Posterior cingulate gyrus (tissue), 11 donors: ENCODE data around the gene FKBP11.
"Not testable (repeated sequence)": the region's sequence is repeated elsewhere in the genome, so short reads cannot be mapped to it uniquely, and the experiment has no call there.

ENCODE experiments used
- DNase-seq, 10 donors: peaks; one replicate each; pipeline versions ENCODE4 v3.0.0 to v3.0.0-alpha.2; 2020 to 2021; ENCODE audit warnings: mixed read lengths in 3 of 10
- intact Hi-C: fragments of 100-400 bp; cut with DNase I; formaldehyde crosslinking; loops from one replicate; pipeline ENCODE4 v1.15.1; 2023

FKBP11 gene

DNA sequence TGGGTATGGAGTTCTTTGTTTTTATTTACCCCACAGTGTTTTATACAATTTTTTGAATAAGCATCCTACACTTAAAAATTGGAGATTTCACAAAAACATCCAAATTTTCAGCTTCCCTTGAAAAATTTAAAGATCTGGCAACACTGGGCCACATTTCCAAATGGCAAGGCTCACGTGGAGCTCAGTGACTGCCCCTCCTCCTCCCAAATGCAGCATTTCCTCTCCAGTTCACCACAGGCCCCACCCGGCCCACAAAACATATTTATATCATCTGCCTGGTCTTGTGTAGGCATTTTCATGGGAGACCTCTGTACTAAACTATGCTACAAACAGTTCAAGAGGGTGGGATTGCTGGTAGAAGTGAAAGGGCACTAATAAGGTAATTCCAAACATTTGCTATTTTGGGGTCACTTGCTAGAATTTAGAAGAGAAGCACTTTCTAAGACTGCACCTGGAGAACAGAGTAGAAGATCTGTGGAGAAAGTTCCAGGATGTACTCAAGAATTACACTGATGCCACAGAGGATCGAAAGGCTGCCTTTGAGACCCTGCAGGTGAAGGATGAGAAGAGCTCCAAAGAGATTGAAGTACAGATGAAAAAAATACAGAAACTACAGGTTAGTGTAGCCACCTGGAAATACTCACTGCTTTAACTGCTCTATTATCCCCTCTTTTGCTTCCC, 7.3 kb downstream of the FKBP11 start:
- intact Hi-C loops = no loop called here
- no peak for DNase-seq

DNA sequence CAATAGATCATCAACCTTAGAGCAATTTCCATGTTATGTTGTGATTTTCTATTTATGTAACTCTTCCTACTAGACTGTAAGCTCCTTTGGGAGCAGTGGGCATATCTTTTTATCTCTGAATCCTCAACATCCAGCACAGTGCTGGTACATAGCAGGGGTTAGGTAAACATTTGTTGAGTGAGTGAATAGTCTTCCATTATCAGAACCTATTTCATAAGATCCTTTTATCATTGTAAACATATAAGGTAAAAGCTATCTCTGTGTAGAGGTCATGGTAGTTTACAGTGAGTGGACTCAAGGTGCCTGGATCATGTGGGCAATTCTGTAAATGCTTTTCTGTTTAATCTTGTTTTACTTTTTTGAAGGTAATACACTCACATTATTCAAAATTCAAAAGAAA, 15.1 kb downstream of the FKBP11 start:
- intact Hi-C loops = no loop called here
- DNase-seq = no peak

DNA sequence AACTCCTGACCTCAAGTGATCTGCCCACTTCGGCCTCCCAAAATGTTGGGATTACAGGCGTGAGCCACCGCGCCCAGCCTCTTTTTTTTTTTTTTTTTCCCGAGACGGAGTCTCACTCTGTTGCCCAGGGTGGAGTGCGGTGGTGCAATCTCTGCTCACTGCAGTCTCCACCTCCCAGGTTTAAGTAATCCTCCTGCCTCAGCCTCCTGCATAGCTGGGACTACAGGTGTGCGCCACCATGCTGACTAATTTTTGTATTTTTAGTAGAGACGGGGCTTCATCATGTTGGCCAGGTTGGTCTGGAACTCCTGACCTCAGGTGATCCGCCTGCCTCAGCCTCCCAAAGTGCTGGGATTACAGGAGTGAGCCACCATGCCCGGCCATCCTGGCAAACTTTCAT, 15.6 kb downstream of the FKBP11 start:
- DNase-seq, intact Hi-C loops: not testable (repeated sequence)

DNA sequence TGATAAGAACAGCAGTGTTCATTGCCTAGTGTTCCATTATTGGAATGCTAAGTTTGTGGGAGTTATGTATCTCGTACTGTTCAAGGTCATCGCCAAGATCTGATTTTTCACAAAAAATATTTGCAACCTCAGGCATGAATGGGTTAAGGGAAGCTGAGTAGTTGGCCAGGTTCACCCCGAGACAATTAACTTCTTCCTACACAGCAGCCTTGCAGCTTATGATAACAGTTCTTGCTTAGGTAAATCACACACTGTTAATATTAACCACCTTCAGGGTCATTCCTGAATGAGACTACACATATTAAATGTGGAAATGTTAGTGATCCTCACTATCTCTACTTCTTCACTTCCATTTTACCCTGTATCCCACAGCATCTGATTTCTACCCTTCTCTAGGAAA, 18.0 kb downstream of the FKBP11 start:
- no peak for DNase-seq
- intact Hi-C loops = no loop called here

DNA sequence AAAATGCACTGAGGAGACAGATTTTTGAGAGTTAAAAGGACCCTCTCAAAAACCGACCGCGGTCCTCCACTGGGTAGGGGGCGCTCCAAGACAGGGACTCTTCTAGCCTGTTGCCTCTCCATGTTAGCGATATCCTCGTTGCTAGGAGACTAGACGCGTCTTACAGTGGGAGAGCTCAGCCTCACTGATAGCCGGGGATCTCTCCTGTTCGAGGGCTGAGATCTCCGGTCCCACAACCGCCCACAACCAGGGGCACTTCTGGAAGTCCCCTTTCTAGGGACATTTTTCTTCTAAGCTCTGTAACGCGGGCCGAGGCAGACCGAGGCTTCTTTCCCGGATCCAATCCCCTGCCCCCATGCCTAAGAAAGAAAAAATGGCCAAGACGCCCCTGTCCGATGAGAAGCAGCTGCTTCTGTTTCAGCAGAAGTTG, 21.3 kb downstream of the FKBP11 start:
- peak; percentile 54 to 92 (median 77) for DNase-seq
- intact Hi-C loops = no loop called here

DNA sequence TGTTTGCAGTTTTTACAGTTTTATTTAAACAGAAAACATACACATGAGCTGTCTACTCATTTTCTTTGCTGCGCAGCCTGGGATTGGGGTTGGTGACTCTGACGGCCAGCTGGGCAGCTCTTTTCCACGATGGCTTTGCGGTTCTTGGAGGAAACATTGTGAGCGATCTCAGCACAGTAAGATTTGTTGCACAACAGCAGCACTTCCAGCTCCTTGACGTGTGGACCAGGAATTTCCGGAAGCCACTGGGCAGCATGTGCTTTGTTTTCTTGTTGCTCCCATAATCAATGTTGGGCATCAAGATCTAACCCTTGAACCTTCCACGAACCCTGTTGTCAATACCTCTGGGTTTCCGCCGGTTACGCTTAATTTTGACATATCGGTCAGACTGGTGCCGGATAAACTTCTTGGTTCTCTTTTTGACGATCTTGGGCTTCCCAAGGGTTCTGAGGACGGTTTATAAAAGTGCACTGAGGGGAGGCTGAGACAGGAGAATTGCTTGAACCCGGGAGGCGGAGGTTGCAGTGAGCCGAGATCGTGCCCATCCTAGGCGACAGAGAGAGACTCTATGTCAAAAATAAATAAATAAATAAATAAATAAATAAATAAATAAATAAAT, 21.8 kb downstream of the FKBP11 start:
- no peak for DNase-seq
- intact Hi-C loops = no loop called here

DNA sequence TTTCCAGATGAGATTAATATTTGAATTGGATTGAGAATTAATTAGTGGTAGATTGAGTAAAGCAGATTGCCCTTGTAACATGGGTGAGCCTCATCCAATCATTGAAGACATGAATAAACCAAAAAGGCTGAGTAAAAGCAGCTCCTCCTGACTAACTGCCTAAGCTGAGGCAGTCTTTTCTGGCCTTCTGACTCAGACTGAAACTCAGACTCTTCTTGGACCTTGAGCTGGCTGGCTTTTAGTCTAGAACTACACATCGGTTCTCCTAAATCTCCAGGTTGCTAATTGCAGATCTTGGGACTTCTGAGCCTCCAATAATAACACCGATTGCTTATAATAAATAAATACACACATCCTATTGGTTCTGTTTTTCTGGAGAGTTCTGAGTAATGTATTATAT, 24.0 kb downstream of the FKBP11 start:
- intact Hi-C loops = no loop called here
- DNase-seq = no peak

DNA sequence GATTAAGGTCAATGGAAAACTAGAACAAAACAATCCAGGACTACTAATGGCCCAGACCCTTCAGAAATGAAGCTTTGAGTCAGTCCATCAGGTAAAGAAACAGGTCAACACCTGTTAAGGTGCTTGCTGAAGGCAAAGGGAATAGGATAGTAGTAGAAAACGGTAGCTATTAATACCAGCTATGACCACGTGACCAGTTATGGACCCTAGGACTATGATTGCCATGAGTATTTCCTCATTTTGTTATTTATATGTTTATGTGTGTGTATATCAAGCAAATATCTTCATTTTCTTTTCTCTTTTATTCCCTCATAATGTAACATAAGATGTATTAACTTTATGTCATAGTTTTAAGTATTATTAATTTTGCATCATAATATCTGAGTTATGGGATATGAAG, 25.6 kb downstream of the FKBP11 start:
- intact Hi-C loops = no loop called here
- DNase-seq = no peak

DNA sequence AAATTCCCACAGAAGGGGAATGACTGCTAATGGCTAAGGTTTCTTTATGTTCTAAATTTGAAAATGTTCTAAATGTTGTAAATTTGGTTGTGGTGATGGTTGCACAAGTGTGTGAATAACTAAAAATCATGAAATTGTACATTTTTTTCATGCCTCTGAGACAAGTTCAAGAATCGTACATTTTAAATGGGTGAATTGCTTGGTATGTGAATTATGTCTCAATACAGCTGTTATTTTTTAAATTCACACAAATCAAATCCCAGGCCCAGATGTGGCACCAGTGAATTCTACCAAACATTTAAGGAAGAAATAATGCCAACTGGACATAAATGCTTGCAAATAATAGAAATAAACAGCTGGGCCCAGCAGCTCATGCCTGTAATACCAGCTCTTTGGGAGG, 31.0 kb downstream of the FKBP11 start:
- no peak for DNase-seq
- intact Hi-C loops = no loop called here

DNA sequence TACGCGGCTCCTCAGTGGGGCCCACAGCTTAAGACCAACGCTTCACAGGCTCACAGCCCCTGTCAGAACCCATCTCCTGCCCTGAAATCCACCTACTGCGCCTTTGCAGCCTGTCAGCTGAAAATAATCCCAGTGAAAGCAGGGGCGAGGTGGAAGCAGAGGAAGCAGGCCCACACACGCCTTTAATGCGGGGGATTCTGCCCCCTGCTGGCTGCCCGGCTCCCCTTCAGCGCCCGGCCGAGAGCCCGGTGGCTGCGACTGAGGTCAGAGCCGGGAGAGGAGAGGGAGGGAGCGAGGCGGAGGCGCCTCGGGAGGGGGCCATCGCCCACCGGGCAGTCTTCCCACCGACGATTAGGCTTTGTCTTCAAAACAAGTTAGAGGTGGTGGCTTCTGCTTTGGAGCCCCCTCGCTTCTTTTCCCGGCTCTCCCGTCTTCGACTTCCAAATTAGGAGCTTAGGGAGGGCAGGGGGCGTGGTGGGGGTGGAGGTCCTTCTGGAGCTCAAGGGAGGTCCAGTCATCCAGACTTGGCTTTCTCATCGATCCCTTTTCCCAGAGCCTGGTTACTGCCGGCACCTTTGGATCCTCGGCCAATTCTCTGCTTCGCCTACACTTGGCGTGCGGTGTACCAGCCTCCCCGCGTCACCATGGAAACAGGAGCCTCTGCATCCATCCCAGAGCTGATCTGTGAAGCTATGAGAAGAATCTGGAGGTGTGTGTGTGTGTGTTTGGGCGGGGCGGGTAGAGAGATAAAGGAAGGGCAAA, 34.5 kb downstream of the FKBP11 start:
- peak; percentile 78 to 97 (median 86) for DNase-seq
- intact Hi-C loops = loop anchor here (1.0 kb wide), 1 partner anchor 38 kb away; no protein-coding TSS in a partner anchor

DNA sequence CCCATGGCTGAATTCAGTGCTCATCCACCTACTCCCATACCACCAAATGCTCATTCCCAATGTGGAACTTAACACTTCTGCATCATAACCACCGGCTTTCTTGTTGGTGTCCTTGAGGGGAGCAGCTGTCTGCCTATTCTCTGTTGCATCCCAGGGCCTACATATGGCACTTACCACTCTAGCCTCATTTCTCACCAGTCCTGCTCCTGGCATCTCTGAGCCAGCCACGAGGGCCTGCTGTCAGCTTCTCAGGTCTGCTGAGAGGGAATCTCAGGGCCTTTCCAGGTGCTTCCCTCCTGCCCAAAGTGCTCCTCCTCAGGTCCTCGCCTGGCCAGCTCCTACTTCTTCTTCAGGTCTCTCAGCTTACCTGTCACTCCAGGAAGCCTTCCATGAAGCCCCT, 35.6 kb downstream of the FKBP11 start:
- intact Hi-C loops = loop anchor here (1.0 kb wide), 1 partner anchor 36 kb away; no protein-coding TSS in a partner anchor
- DNase-seq = peak in 6 of 10 donors; percentile 36 to 88 (median 75)

DNA sequence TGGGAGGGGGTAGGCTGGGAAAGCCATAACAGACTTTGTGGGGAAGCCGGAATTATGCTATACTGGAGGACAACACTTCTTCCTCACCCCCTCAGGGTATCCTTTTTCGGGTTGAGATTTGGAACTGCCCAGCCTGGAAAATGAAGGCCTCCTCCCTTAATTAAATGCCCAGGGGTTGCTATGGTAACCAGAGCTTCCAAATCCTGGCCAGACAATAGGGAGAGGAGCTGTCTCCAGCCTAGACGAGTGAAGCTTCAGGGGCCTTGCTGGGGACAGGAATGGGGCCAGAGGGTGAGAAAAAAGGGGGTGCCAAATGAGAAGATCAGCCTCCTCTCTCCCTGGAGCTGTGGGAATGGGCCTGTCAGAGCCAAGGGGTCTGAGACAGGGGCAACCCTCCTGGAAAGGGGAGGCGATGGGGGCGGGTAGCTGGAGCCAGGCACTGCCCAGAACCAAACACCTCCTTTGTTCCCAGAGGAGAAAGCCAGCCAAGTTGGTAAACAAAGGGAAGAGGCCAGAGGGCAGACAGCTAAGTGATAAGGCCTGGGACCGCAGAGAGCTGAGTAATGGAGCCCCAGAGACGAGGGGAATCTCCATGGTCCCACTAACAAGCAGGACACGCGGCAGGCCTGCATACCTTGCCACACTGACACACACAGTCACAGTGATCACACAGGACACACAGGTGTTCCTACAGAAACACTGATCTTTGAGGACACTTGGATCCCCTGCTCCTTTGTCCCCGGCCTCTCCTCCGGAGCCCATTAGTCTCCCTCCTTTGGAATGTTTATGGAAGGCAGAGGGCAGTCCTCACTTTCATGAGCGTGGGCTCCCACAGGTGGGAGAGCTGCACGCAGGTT, 41.8 kb downstream of the FKBP11 start:
- DNase-seq = peak in 1 of 10 donors; percentile 46
- intact Hi-C loops = no loop called here

DNA sequence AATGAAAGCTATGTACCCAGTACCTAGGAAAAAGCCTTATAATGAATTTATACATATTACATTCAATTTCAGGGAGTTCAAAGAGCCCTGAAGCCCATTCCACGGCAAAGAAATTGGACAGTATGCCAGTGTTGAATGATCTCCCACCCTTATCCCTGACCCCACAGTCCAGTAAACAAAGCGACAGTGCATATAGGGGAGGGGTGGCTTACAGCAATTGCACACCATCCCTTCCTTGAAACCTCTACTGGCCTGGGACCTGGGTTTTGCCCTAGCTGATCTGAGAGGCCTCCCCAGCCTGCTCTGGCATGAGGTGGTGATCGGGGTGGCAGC, 42.4 kb downstream of the FKBP11 start:
- no peak for DNase-seq
- intact Hi-C loops = no loop called here

DNA sequence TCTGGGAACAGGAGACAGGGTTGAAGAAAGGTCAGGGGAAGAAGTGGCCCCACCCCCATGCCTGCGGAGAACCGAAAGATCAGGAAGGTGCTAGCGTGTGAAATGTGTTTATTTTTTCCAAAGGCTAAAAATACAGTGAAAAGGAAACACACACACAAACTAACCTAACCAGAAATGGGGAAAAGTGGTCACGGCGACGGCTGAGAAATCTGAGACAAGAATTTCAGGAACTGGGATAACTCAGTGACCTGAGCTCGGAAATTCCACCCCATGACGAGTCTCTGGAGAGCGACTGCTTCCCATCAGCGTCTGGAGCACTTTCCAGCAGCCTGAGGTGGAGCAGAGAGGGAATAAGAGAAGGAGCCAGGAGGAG, 43.0 kb downstream of the FKBP11 start:
- intact Hi-C loops = no loop called here
- peak in 1 of 10 donors; percentile 54 for DNase-seq

DNA sequence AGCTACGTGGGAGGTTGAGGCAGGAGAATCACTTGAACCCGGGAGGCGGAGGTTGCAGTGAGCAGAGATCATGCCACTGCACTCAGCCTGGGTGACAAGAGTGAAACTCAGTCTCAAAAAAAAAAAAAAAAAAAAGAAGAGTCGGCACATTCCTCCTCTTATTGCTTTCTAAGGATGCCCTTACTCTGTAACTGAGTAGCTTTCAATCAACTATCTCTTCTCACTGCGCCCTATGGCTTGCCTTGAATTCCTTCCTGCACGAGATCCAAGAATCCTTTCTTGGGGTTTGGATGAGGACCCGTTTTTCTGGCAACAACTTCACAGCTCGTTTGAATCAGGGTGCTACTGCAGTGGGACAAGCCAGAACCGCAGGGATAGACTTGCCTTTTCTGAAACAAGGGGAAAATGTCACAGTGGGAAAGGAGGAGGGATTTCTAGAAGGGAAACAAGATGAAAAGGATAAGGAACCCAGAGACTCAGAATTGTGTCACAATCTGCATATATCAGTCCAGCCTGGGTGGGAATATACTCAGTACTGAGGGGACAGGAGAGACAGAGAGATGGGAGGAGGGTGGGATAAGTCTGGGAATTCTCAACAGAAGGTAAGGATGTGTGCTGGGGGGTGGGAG, 43.5 kb downstream of the FKBP11 start:
- intact Hi-C loops = no loop called here
- DNase-seq = no peak

DNA sequence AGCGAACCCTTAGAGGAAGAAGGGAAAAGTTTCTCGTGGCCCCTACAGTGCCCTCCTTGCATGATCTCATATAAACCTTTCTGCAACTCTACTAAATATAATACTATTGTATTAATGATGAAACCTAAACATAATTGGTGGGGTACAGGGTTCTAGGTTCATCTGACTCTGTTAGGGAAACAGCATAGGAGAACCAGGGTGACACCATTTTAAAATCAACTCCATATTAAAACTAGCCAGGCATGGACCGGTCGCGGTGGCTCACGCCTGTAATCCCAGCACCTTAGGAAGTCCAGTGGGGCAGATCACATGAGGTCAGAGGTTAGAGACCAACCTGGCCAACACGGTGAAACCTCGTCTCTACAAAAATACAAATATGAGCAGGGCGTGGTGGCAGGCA, 44.6 kb downstream of the FKBP11 start:
- DNase-seq = peak in 1 of 10 donors; percentile 9
- intact Hi-C loops = no loop called here

DNA sequence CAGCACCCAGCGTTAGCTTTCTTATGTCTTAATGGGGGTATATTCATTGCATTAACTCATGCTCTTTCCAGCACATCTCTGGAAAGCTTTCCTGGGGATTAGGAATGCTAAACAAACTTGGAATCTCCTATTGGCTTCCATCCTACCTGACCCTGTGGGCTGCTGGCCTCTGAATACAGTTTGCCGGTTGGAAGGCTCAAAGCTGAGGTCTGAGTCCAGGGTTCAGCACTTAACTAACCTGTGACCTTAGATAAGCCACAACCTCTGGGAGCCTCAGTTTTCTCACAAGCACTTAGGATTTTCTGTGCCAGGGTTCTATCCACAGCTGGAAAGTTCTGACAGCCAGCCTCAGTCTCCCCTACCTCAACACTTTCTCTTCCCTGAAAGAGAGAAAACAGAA, 46.7 kb downstream of the FKBP11 start:
- intact Hi-C loops = no loop called here
- no peak for DNase-seq

DNA sequence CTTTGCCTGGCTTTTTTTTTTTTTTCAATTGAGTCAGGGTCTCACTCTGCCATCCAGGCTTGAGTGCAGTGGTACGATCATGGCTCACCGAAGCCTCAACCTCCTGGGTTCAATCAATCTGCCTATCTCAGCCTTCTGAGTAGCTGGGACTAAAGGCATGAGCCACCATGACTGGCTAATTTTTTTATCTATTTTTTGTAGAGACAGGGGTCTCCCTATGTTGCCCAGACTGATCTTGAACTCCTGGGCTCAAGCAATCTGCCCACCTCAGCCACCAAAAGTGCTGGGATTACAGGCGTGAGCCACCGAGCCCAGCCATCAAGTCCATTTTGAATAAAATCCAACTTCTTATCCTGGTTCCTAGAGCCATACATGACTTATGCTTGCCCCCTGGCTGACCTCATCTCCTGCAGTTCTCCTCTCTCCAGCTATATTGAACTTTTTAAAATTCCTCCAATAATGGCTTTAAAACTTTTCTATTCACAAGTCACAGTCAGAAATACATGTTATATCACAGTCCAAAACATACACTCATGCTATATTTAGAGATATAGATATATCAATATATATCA, 49.3 kb downstream of the FKBP11 start:
- DNase-seq = peak in 2 of 10 donors; percentile 29 to 51
- intact Hi-C loops = no loop called here

DNA sequence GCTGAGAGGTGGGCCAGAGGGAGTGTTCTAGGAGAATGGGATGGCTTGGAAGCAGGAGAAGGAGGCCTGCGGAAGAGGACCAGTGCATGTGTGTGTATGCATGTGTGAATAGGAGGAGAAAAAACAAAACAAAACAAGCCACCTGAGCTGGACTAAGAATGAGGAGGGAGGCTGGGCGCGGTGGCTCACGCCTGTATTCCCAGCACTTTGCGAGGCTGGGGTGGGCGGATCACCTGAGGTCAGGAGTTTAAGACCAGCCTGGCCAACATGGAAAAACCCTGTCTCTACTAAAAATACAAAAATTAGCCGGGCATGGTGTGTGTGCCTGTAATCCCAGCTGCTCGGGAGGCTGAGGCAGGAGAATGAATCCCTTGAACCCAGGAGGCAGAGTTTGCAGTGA, 51.8 kb downstream of the FKBP11 start:
- peak in 2 of 10 donors; percentile 62 to 81 for DNase-seq
- intact Hi-C loops = not testable (repeated sequence)

DNA sequence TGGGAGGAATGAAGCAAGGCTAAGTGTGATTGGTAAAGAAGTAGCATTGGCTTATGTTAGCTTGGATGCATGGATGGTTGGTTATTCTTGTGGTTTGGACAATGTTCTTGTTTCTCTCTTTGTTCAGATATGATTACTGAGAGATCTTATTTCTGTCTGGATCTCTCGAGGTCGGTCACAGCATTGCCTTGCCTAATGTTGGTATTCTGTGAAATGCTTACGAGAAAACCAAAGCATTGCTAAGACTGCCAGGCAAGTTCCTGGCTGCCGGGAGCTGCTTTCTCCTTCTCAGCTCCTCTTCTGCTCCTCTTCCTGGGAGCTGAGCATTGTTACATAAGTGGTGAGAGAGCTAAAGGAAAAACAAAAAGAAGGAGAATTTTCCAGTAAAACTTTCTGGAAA, 52.2 kb downstream of the FKBP11 start:
- DNase-seq = peak in 3 of 10 donors; percentile 28 to 88 (median 81)
- intact Hi-C loops = no loop called here
